ENCODE data around the gene C2CD3. TPM values are rescaled to one million over a fixed set of nuclear protein-coding genes. Genes with fewer than 3 reads are reported as not detected.

C2CD3 gene
- total RNA-seq, 1 experiment from 2014 or later: 22.0 TPM

DNA sequence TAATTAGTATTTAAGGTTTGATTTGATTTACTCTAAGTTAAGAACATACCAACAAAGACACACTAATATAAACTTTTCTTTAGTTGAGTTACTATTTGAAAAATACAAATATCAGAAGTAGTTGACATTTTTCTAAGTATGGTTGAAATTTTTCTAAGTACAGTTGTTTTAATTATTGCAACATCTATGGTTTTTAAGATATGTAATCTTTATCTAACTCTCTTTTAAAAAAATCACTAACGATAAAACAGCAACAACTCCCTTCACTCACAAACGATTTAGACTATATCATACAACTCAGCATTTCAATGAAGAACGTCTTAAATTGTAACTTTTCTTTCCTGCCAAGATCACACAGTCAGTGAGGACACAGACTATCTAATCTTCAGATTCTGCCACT, 2.0 kb downstream of the C2CD3 start:
- Histone ChIP-seq H4K91ac (ENCODE audit: insufficient read length, low read depth, low read length) (no peak overlapping the region), H3K27ac (ENCODE audit: insufficient read length, low read depth, low read length) (no peak overlapping the region), H2BK15ac (ENCODE audit: low read depth, low read length) (no peak overlapping the region), H2BK20ac (ENCODE audit: low read depth, low read length, poor library complexity, severe bottlenecking) (no peak overlapping the region), H3K4me2 (ENCODE audit: insufficient read depth, insufficient read length, low read length) (no peak overlapping the region), H3K56ac (ENCODE audit: insufficient read length, low read depth, low read length) (no peak overlapping the region), H3K9me3 (ENCODE audit: control insufficient read depth, low read depth, low read length) (no peaks in the 10 kb centered on the region), H4K8ac (replicated peaks; ENCODE audit: insufficient read length, low read depth, low read length) (no peak overlapping the region), H2BK120ac (ENCODE audit: low read depth, low read length, poor library complexity, severe bottlenecking) (no peak overlapping the region), H3K79me1 (ENCODE audit: insufficient read depth, low read depth, low read length, poor library complexity, severe bottlenecking) (peaks cover 5% of the 10 kb centered on the region), H3T11ph (ENCODE audit: low read length) (no peak overlapping the region), H3K4ac (ENCODE audit: low read depth, low read length) (no peak overlapping the region), H4K5ac (ENCODE audit: insufficient read length, low read depth, low read length) (no peak overlapping the region), H3K18ac (ENCODE audit: insufficient read length, low read depth, low read length) (no peak overlapping the region), H2AK5ac (ENCODE audit: insufficient read length, low read length) (no peak overlapping the region), H3K27me3 (ENCODE audit: insufficient read depth, low read length) (no peaks in the 10 kb centered on the region), H2BK12ac (ENCODE audit: insufficient read length, low read depth, low read length) (no peak overlapping the region), H2BK5ac (ENCODE audit: insufficient read length, low read length) (no peak overlapping the region), H3K23ac (ENCODE audit: insufficient read length, low read depth, low read length) (no peak overlapping the region), H3K23me2 (ENCODE audit: insufficient read length, low read depth, low read length, poor library complexity, severe bottlenecking) (peaks cover 19% of the 10 kb centered on the region), H2AFZ (ENCODE audit: low read length) (no peak overlapping the region), H3K9ac (ENCODE audit: extremely low read depth, insufficient read length, low read length) (no peak overlapping the region), H3K79me2 (ENCODE audit: insufficient read depth, low read length) (peaks cover 8% of the 10 kb centered on the region; the same call in 1 of the 2 replicates), H3K14ac (ENCODE audit: insufficient read depth, low read length) (no peak overlapping the region), H4K20me1 (ENCODE audit: control insufficient read depth, insufficient read depth, insufficient read length) (no peaks in the 10 kb centered on the region), H3K4me1 (ENCODE audit: insufficient read depth, low read length) (peaks cover 2% of the 10 kb centered on the region; the same call in 1 of the 2 replicates)
- Mint-ChIP-seq H3K9me3 (no peaks in the 10 kb centered on the region), H3K4me3 (no peak overlapping the region), H3K27me3 (ENCODE audit: low read depth) (no peaks in the 10 kb centered on the region), H3K4me1 (peaks cover 3% of the 10 kb centered on the region in 2 experiments), H3K36me3 (ENCODE audit: insufficient read depth in 1 of 3, low read depth in 3 of 3) (peaks cover 4 to 32% (median 25%) of the 10 kb centered on the region in 3 experiments; a peak in 6 of 7 replicates), H3K27ac (no peak overlapping the region)
- WGBS (ENCODE audit: extremely low coverage, insufficient read length, low lambda C conversion rate): no CpG with 5 or more reads among the region's 3 CpGs
- TF ChIP-seq, protein P1, sequence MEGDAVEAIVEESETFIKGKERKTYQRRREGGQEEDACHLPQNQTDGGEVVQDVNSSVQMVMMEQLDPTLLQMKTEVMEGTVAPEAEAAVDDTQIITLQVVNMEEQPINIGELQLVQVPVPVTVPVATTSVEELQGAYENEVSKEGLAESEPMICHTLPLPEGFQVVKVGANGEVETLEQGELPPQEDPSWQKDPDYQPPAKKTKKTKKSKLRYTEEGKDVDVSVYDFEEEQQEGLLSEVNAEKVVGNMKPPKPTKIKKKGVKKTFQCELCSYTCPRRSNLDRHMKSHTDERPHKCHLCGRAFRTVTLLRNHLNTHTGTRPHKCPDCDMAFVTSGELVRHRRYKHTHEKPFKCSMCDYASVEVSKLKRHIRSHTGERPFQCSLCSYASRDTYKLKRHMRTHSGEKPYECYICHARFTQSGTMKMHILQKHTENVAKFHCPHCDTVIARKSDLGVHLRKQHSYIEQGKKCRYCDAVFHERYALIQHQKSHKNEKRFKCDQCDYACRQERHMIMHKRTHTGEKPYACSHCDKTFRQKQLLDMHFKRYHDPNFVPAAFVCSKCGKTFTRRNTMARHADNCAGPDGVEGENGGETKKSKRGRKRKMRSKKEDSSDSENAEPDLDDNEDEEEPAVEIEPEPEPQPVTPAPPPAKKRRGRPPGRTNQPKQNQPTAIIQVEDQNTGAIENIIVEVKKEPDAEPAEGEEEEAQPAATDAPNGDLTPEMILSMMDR (conservative IDR thresholded peaks at IDR 0.05): no peak
- DNase-seq: no peak

Data from H9 (cell line).